BE2C (cell line): ENCODE measurements around the gene SMG6.
"Not testable (repeated sequence)": the region's sequence is repeated elsewhere in the genome, so short reads cannot be mapped to it uniquely, and the experiment has no call there.

Experiments
- DNase-seq: peaks from one replicate; pipeline ENCODE4 v3.0.0-alpha.2; 2020
- H3K27me3 ChIP-seq: fragments of 250-450 bp; sonication (Bioruptor Pico); 2 replicates; pipeline ENCODE4 v1.5.1; 2020; ENCODE audit warnings: mild to moderate bottlenecking
- H3K36me3 ChIP-seq: fragments of 250-450 bp; sonication (Bioruptor Pico); 2 replicates; pipeline ENCODE4 v1.5.1; 2020; ENCODE audit warnings: mild to moderate bottlenecking
- H3K4me1 ChIP-seq: fragments of 250-450 bp; sonication (Bioruptor Pico); 2 replicates; pipeline ENCODE4 v1.5.1; 2020
- H3K4me3 ChIP-seq: 2 replicates; pipeline ENCODE4 v1.5.1; 2011; ENCODE audit warnings: low read depth, low read length
- H3K9me3 ChIP-seq: fragments of 250-450 bp; sonication (Bioruptor Pico); 2 replicates; pipeline ENCODE4 v1.5.1; 2020
- CTCF ChIP-seq: IDR thresholded peaks from 2 replicates; pipeline ENCODE4 v1.5.1; 2012; ENCODE audit warnings: mild to moderate bottlenecking, low read depth, low read length

SMG6 gene

GRCh38 chr17:2266865-2267228 lies 36.7 kb downstream of the SMG6 start:
- H3K4me1 ChIP-seq: no peaks in the 10 kb centered on the region
- H3K27me3 ChIP-seq: no peaks in the 10 kb centered on the region
- H3K36me3 ChIP-seq: no peaks in the 10 kb centered on the region
- H3K9me3 ChIP-seq: no peaks in the 10 kb centered on the region
- no peak for DNase-seq
- TF ChIP-seq CTCF: no peak
- no peak overlapping the region for H3K4me3 ChIP-seq

- no peak for DNase-seq
- Histone ChIP-seq H3K9me3 (no peaks in the 10 kb centered on the region), H3K36me3 (no peaks in the 10 kb centered on the region), H3K4me1 (no peaks in the 10 kb centered on the region), H3K4me3 (no peak overlapping the region), H3K27me3 (no peaks in the 10 kb centered on the region)
- TF ChIP-seq CTCF: no peak
Measured at GRCh38 chr17:2266045-2266864, 37.3 kb downstream of the SMG6 start.

- not testable (repeated sequence) for DNase-seq, H3K4me1 ChIP-seq, H3K9me3 ChIP-seq, H3K27me3 ChIP-seq, H3K36me3 ChIP-seq, H3K4me3 ChIP-seq
Measured at GRCh38 chr17:2265166-2265565, 38.4 kb downstream of the SMG6 start.

- H3K4me1 ChIP-seq: no peaks in the 10 kb centered on the region
- H3K27me3 ChIP-seq: no peaks in the 10 kb centered on the region
- H3K4me3 ChIP-seq: no peak overlapping the region
- no peak for TF ChIP-seq CTCF
- no peaks in the 10 kb centered on the region for H3K9me3 ChIP-seq
- no peaks in the 10 kb centered on the region for H3K36me3 ChIP-seq
- DNase-seq: no peak
Measured at GRCh38 chr17:2264067-2264860, 39.3 kb downstream of the SMG6 start.

GRCh38 chr17:2263183-2264066 lies 40.2 kb downstream of the SMG6 start:
- no peak for TF ChIP-seq CTCF
- Histone ChIP-seq H3K27me3 (no peaks in the 10 kb centered on the region), H3K9me3 (no peaks in the 10 kb centered on the region), H3K36me3 (no peaks in the 10 kb centered on the region), H3K4me3 (no peak overlapping the region), H3K4me1 (no peaks in the 10 kb centered on the region)
- DNase-seq: no peak

GRCh38 chr17:2262135-2262587 lies 41.4 kb downstream of the SMG6 start:
- Histone ChIP-seq H3K36me3 (no peaks in the 10 kb centered on the region), H3K4me1 (no peaks in the 10 kb centered on the region), H3K9me3 (no peaks in the 10 kb centered on the region), H3K4me3 (no peak overlapping the region), H3K27me3 (no peaks in the 10 kb centered on the region)
- DNase-seq: no peak
- TF ChIP-seq CTCF: no peak
